Right lobe of liver (tissue), 4 donors: ENCODE results near the gene ZNF672.

Source experiments
- POLR2A ChIP-seq: fragments of 450-650 bp; IDR thresholded peaks from one replicate; pipeline ENCODE4 v1.6.1; 2017; ENCODE audit warnings: antibody characterized with exemption, mild to moderate bottlenecking
- TF ChIP-seq, protein P1 (sequence below), 4 donors: fragments of 200-600 bp in 3 of 4; fragments of 450-650 bp in 1 of 4; IDR thresholded peaks; one replicate each; pipeline versions ENCODE4 v1.5.1 to v1.8.0; 2016 to 2022; ENCODE audit warnings: antibody characterized with exemption in 4 of 4, mild to moderate bottlenecking in 2 of 4
- donor health status: DM: no; HTN: no; CAD: no.
- donor health status: DM: no; HTN: no; CAD: no.
- donor health status: DM: no; HTN: yes; CAD: no.

DNA sequence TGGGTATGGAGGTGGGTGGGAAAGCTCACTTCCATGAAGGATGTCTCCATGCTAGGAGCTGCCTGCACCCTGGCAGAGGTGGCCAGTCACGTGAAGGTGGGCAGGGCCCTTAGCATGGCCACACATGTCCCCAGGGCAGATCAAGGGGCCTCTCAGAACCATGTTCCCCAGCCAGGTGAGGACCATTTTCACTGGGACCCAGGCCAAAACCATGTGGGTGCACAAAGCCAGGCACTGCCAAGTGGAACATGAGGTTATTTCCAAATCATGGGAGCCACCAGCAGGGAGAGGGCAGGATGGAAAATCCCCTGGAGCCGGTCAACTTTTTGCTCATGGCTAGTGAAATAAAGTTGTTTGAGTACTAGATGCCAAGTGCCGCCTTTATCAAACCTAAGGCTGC is 11.1 kb downstream of the ZNF672 start:
- TF ChIP-seq, protein P1, sequence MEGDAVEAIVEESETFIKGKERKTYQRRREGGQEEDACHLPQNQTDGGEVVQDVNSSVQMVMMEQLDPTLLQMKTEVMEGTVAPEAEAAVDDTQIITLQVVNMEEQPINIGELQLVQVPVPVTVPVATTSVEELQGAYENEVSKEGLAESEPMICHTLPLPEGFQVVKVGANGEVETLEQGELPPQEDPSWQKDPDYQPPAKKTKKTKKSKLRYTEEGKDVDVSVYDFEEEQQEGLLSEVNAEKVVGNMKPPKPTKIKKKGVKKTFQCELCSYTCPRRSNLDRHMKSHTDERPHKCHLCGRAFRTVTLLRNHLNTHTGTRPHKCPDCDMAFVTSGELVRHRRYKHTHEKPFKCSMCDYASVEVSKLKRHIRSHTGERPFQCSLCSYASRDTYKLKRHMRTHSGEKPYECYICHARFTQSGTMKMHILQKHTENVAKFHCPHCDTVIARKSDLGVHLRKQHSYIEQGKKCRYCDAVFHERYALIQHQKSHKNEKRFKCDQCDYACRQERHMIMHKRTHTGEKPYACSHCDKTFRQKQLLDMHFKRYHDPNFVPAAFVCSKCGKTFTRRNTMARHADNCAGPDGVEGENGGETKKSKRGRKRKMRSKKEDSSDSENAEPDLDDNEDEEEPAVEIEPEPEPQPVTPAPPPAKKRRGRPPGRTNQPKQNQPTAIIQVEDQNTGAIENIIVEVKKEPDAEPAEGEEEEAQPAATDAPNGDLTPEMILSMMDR (IDR thresholded peaks at IDR 0.05), result no peak
- TF ChIP-seq POLR2A, result no peak
